Mesangial cell (primary cell): ENCODE measurements around the gene BRCC3. TPM values are rescaled to one million over a fixed set of nuclear protein-coding genes. Genes with fewer than 3 reads are reported as not detected.

Experiments
- total RNA-seq: library from RNA; depleted of rRNA; stranded (reverse); fragments of >200 nt; gene quantifications from 2 replicates; pipeline ENCODE4 v1.2.3, GENCODE V29; 2015

The BRCC3 gene
- 6.1 and 10.6 TPM in 2 replicates for total RNA-seq

DNA sequence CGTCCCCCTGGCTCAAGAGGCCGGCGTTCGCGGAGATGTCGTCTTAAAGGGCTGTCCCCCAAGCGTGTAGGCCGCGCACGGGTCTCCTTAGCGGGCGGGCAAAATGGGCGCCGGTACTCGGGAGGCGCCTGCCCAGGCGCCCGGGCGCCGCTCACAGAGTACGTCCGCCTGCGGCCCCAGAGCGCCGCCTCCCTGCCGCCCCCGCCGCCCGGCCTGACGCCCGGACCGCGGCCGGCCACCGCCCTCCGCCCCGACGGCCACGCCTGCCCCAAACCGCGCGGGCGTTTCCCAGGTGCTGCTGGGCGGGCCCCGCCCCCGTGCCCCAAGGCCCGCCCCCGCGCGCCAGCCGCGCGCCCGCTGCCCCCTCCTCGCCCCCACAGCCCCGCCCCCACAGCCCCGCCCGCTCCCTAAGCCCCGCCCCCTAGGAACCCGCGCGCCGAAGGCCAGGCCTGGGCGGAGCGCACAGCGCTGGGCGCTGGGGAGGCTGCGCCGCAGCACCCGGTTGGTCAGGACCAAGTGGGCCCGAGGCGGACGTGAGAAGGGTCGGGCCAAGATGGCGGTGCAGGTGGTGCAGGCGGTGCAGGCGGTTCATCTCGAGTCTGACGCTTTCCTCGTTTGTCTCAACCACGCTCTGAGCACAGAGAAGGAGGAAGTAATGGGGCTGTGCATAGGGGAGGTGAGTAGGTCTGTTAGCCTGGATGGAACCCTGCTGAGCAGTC is at the start of gene BRCC3, which contains the start of the genes CMC4 and MTCP1:
TSS of gene BRCC3 (plus strand) at position 534 of the 719 bp plus-strand sequence. CDS start at position 554, 20 bp downstream.
TSS of gene CMC4 (minus strand) at position 162 of the 719 bp plus-strand sequence. CDS start 7,113 bp downstream, outside the sequence.
TSS of gene MTCP1 (minus strand) at position 162 of the 719 bp plus-strand sequence. CDS start 5,126 bp downstream, outside the sequence.

GRCh38 chrX:155022585-155022984 is 48.7 kb upstream of the BRCC3 start, which contains the start of gene F8:
Gene F8, minus strand, starts transcription at chrX:155022723. Its CDS starts 171 bp downstream, at chrX:155022552.

DNA sequence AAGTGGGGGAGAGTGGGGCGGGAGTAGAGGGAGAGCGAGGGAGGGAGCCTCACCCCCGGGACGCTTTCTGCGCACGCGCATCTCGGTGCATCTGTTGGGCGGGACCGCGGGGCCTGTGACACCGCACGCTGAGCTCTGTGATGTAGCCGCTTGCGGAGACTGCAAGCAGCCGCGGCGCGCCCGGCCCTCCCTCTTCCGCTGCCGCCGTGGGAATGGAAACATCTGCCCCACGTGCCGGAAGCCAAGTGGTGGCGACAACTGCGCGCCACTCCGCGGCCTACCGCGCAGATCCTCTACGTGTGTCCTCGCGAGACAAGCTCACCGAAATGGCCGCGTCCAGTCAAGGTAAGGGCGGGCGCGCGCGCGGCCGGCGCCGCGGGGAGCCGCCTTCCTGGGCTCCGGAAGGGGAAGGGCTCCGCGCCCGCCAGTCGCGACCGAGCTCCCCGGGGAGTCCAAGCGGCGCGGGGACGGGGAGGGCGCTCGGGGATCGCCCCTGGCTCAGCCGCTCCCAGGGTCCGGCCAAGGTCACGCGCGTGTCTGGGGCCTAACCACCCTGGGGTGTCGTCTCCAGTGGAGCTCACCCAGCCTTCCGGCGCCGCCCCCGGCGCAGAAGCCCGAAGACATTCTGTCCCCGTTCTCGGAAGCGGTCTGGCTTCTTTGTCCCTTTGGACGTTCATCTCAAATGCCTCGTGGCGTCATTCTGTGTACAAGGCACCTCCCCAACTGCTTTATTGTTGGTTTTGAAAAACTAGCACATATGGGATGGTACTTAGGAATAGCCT is 44.4 kb upstream of the BRCC3 start, which contains the start of gene FUNDC2:
TSS of gene FUNDC2 (plus strand) at position 118 of the 782 bp plus-strand sequence. CDS start at position 213, 95 bp downstream.

Other genes starting within 250 kb of the BRCC3 start
- gene SMIM9, start 236.8 kb upstream of the BRCC3 start, total RNA-seq: not detected in 2 replicates
- 3.9 and 16.6 TPM in 2 replicates for gene F8A1, start 185.2 kb upstream of the BRCC3 start, total RNA-seq
- 0.33 and 2.2 TPM in 2 replicates for gene F8, start 48.8 kb upstream of the BRCC3 start, total RNA-seq
- 19.2 and 22.1 TPM in 2 replicates for gene FUNDC2, start 44.7 kb upstream of the BRCC3 start, total RNA-seq
- gene CMC4, start 372 bp upstream of the BRCC3 start, total RNA-seq: 13.0 and 16.5 TPM in 2 replicates
- gene MTCP1, start 372 bp upstream of the BRCC3 start, total RNA-seq: 3.3 and 3.4 TPM in 2 replicates
- 13.2 and 36.7 TPM in 2 replicates for gene VBP1, start 145.0 kb downstream of the BRCC3 start, total RNA-seq
- 0.13 TPM in 1 of 2 replicates, not detected in the other for gene RAB39B, start 193.0 kb downstream of the BRCC3 start, total RNA-seq